HG03558 (cell line): ENCODE results near the gene NRAP.

ENCODE experiments used
- ATAC-seq: cut with Tn5 transposase; IDR thresholded peaks from one replicate; pipeline ENCODE4 v1.9.1; 2021; ENCODE audit warnings: moderate number of reproducible peaks; ENCODE audit not compliant: unreplicated experiment; ENCODE audit errors: extremely low read depth

Gene NRAP

DNA sequence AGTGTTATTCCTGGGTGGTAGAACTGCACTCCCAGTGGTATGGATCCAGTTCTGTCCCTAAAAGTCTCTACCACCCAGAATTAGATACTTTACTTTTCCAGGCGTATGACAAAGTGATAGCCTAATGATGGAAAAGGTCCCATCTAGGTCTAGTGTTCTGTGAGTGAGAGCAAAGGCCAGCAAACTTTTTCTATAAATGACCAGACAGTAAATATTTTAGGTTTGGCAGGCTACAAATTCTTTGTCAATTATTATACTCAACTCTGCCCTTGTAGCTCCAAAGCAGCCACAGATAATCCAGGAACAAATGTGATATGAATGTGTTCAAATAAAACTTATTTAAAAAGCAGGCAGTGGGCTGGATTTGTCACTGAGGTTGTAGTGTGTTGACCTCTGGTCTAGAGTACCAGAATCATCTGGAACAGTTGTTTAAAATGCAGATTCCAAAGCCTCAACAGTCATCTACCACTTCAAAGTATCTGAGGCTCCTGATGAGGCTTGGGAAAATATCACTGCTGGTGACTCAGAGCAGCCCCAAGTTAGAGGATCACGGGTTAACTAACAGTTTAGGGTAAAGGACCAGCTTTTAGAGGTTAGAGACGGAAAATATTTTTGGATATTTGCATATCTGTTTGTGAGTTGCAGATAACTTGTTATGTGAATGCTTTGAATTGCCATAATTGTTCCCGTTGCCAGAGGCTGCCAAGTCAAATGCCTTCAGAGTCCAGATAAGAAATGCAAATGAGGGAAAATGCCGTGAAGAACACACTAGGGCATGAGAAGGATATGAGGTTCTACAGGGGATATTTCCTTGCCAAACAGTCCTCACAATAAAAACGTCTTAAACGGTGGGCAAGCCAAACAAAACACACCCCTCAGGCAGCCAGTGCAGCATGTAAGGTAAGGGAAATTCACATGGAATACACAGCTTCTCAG is 19.4 kb downstream of the NRAP start:
- ATAC-seq: no peak

GRCh38 chr10:113643183-113643582 is 20.7 kb downstream of the NRAP start:
- ATAC-seq: no peak

GRCh38 chr10:113641702-113642101 is 22.1 kb downstream of the NRAP start:
- no peak for ATAC-seq

- ATAC-seq: no peak
These were observed 23.9 kb downstream of the NRAP start for GRCh38 chr10:113639966-113640365.

GRCh38 chr10:113631684-113632367 is 32.0 kb downstream of the NRAP start:
- ATAC-seq: no peak

DNA sequence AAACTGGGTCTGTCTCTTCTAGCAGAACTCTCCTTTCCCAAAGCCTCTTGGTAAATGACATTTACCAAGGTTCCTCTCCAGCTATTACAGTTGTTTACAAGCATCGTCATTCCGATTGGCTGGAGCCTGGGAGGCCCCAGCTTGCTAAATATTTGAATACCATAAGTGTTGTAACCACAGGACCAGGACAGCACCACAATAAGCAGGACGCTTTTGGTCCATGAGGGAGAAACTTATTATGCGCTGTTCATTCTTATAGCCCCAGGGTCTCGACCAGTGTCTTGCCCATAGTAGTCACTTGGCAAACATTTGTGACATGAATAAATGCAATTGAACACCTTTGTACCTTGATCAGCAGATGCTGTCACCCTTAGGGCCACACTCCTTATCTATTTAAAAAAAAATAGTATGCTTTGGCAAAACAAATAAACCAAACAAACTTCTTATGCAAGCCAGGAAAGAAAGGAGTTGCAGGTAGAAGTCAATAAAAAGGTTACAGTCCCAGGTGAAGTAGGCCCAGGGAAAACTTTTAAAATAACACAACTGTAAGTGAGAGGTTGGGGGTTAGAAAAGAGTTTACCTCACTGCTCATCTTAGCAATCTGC is 32.8 kb downstream of the NRAP start:
- ATAC-seq: no peak

DNA sequence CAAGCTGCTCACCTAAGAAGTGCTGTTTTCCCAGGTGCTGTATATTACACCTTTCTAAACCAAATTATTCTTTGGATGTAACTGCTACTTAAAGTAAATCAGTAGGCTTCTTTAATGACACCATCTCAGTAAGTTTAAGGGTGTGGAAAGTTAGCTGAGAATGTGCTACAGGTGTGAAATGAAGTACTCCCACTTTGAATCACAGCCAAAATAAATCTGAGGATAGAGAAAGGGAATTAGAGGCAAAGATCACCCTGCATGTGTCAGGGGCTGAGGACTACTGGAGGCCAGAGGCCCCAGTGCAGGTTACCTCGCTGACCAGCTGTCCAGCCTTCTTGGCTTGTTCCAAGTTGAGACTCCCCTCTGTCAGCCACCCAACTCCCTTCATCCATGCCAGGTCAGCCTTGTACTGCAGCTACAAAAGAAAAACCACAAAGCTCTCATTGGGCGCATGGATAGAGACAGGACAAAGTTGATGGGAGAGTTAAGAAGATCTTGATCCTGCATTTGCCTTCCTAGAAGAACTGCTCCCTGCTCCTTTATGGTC is 35.2 kb downstream of the NRAP start:
- no peak for ATAC-seq

DNA sequence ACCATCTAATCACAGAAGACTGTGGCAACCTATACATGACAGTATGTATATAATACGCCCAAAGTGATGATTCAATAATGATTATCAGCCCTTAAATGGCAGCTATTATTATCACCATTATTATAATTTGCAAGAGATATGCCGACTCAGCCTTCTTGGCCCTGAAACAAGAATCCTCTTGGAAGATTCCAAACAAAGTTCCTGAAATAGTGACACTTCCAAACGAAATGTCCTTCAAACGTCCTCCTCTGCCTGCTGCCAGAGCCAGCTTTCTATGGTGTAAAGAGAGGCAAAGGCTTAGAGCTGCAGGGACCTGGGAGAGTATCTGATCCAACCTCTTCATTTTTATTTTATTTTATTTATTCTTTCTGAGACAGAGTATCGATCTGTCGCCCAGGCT is 36.0 kb downstream of the NRAP start:
- ATAC-seq: no peak

DNA sequence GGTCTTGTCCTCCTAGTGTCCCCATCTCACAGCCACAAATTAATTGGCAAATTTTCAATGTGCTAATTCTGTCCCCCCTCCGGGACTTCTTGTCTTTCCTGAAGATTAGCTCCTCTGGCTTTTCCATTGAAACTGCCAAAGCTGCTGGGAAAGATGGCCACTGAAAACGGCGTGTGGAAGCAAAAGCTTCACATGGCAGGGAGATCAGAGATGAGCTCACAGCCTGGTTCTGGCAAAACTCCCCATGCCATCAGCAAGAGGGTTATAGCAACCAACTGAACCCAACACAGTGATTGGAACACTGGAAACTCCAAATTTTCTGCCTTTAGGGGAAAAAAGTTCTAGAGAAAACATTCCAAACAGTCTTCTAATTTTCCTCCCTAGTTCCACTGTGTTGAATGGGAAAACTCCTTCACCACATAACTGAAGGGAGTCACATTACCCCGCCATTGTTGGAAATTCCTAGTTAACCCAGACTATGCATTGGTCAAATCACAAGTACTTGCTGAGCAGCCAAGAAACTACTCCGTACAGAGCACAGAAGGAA is 37.0 kb downstream of the NRAP start:
- ATAC-seq: no peak

DNA sequence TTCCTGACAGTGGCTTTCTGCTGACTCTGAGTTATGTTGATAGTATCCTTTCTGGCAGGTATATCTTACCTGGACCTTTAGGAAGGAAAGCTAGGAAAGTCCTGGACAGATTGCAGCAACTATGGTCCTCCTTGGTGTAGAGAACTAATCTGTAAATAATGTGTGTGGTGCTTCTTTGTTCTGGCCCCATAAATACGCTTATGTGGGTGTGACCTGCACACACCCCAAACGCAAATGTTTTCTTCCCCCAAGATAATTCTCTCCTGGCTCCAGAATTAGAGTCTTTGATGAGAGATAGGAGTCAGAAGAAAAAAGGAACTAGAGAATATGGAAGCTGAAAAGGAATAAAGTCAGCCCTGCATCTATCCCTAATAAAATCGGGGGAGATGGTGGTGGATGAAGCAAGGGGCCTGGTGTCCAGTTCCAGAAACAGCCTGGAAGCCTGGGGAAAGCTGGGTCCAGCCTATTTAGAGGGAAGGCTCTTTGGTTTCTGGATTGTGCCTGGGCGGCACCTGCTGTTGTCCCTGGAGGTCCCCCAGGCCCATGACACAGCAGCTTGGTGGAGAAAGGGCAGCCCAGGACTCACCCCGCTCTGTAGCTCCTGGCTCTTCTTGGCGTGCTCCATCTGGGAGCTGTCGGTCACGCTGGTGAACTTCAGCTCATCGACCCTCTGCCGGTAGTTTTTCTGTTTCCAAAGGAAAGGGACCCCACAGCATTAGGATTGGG is 38.2 kb downstream of the NRAP start:
- ATAC-seq: no peak

DNA sequence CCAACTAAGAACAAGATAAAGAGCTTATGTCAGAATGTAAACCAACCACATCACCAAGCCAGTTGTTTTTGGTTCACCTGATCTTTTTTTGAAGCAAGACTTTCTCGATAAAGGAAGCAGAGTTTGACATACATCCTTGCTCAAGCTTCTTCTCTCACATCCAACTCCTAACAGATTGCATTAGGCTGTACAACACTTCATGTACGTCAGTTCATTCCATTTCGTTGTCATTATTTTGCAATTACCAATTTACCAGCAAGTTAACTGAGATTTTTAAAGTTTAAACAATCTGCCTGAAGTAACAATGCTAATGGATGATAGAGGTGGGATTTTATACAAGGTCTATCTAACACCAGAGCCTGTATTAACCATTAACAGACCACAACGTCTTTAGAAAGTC is 41.0 kb downstream of the NRAP start:
- ATAC-seq: no peak

DNA sequence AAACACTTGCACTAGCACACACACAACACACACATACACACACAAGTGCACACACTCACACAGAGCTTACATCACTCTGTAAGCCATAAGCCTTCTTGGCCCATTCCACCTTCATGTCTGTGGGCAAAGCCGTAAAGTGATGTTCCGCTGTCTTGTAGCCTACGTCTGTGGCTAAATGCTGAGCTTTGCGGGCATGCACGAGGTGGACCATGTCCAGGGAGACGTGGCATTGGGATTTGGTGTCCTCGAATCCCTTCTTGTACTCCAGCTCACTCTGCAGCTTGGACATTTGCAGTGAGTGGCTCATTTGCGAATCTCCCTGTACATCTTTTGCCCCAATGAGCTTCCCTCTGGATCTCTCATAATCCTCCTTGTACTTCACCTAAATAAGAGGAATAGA is 42.0 kb downstream of the NRAP start:
- no peak for ATAC-seq

DNA sequence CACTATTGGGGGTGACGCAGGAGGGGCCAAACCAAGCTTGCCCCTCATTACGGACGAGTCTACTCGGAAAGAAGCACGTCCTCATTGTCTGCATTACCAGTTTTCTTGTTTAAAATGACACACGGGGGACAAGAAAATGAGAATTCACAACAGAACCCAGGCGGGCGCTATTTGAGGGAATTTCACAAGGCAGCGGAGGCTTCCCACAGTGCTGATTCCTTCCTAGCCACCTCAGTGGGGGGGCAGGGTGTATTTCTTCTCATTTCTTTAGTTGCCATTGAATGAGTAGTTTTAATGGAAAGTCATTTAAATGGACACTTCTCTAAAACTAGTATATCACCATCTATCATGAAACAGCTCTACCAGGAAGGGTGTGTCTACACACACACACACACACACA is 42.9 kb downstream of the NRAP start:
- ATAC-seq: no peak

- no peak for ATAC-seq
These were observed 43.3 kb downstream of the NRAP start for GRCh38 chr10:113620511-113620910.

DNA sequence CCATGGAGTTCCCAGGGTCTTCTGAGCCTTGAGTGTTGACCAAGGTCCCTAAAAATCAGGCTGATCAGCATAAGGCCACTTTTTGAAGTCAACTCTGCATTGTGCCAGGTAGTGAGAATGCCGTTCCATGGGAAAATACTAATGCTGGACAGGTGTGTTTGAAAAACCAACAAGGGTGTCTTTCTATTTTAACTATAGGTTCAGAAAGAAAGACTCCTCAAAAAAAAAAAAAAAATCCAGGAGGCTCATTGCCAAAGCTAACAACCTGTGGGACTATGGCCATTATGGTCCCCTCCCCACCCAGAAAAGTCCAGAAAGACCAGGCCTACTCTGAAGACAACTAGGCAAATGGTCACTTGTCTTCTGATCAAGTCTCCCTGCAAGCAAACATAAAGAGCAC is 44.4 kb downstream of the NRAP start:
- ATAC-seq: no peak

DNA sequence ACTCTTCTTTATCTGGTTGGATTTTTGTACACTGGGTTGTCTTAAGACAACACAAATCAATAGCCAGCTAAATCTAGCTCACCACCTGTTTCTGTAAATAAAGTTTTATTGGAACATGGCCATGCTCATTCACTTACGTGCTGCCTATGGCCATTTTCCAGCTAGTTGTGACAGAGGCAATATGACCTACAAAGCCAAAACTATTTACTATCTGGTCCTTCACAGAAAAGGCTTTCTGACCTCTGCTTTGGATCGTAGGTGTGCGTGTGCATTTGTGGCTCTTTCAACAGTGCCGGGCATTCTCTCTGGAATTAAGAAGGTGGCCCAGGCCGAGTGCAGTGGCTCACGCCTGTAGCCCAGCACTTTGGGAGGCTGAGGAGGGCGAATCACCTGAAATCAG is 45.5 kb downstream of the NRAP start:
- ATAC-seq: no peak

GRCh38 chr10:113617086-113617485 is 46.8 kb downstream of the NRAP start:
- ATAC-seq: no peak

- ATAC-seq: no peak
These were observed 47.4 kb downstream of the NRAP start for GRCh38 chr10:113616244-113617074.

- ATAC-seq: no peak
These were observed 49.7 kb downstream of the NRAP start for GRCh38 chr10:113613977-113614690.
